IMR-90 (cell line): ENCODE measurements around the gene COL1A1. TPM values are rescaled to one million over a fixed set of nuclear protein-coding genes. Genes with fewer than 3 reads are reported as not detected.

Experiments used
- ATAC-seq: fragments of 200-7000 bp; cut with Tn5 transposase; 2 replicates; pipeline ENCODE4 v1.9.1; 2020; ENCODE audit warnings: low read depth, mild to moderate bottlenecking, moderate library complexity
- BruUV-seq: library from RNA; stranded (reverse); fragments of 400-500 nt; replicated peaks from 2 replicates; lab custom pipeline; 2021; lab: Mats Ljungman, UMichigan
- CTCF ChIA-PET: fragments of 300-600 bp; formaldehyde crosslinking; extraction: SDS; loops from one replicate; lab custom pipeline; 2021; ENCODE audit warnings: antibody characterized with exemption; lab: Yijun Ruan, JAX
- POLR2A ChIA-PET: fragments of 300-600 bp; sonication (Branson Sonifier 250); formaldehyde crosslinking; loops from one replicate; lab custom pipeline; 2022; ENCODE audit warnings: antibody characterized with exemption; ENCODE audit not compliant: unreplicated experiment; lab: Charles Lee
- DNase-seq: peaks from one replicate; pipeline ENCODE4 v3.0.0; 2013
- H2AFZ ChIP-seq: replicated peaks from 2 replicates; pipeline ENCODE3; 2013; ENCODE audit warnings: low read length, mild to moderate bottlenecking; ENCODE audit not compliant: poor library complexity
- H2AK5ac ChIP-seq: 2 replicates; pipeline ENCODE4 v1.6.1; 2013; ENCODE audit warnings: low read depth, low read length, inconsistent platforms
- H2AK9ac ChIP-seq: replicated peaks from 2 replicates; pipeline ENCODE3; 2013; ENCODE audit warnings: mild to moderate bottlenecking, low read depth, low read length, moderate library complexity; ENCODE audit not compliant: poor library complexity
- H2BK120ac ChIP-seq: 2 replicates; pipeline ENCODE4 v1.6.1; 2013; ENCODE audit warnings: low read depth, low read length, inconsistent platforms
- H2BK15ac ChIP-seq: 3 replicates; pipeline ENCODE4 v1.6.1; 2013; ENCODE audit warnings: low read depth, low read length, inconsistent platforms
- H2BK20ac ChIP-seq: 2 replicates; pipeline ENCODE4 v1.6.1; 2013; ENCODE audit warnings: low read depth, mild to moderate bottlenecking, inconsistent platforms, low read length, moderate library complexity
- H2BK5ac ChIP-seq: 2 replicates; pipeline ENCODE4 v1.6.1; 2013; ENCODE audit warnings: mild to moderate bottlenecking, low read depth, low read length, inconsistent platforms; ENCODE audit not compliant: poor library complexity, severe bottlenecking
- H3K14ac ChIP-seq: replicated peaks from 2 replicates; pipeline ENCODE4 v1.6.1; 2013; ENCODE audit warnings: low read depth, low read length, inconsistent platforms
- H3K18ac ChIP-seq: 2 replicates; pipeline ENCODE4 v1.6.1; 2013; ENCODE audit warnings: low read depth, low read length, control low read depth
- H3K23ac ChIP-seq: 2 replicates; pipeline ENCODE4 v1.6.1; 2013; ENCODE audit warnings: low read depth, low read length, inconsistent platforms
- H3K27ac ChIP-seq: 2 replicates; pipeline ENCODE4 v1.5.1; 2013; ENCODE audit warnings: mild to moderate bottlenecking, control low read depth, low read length; ENCODE audit not compliant: insufficient read depth
- H3K27me3 ChIP-seq: 2 replicates; pipeline ENCODE4 v1.6.1; 2013; ENCODE audit warnings: low read length; ENCODE audit not compliant: control insufficient read depth, insufficient read depth
- H3K36me3 ChIP-seq: 2 replicates; pipeline ENCODE4 v1.6.1; 2013; ENCODE audit warnings: low read length, mixed read lengths; ENCODE audit not compliant: control insufficient read depth, insufficient read depth
- H3K4ac ChIP-seq: 2 replicates; pipeline ENCODE4 v1.6.1; 2013; ENCODE audit warnings: low read depth, low read length, inconsistent platforms
- H3K4me1 ChIP-seq: 2 replicates; pipeline ENCODE4 v1.6.1; 2013; ENCODE audit warnings: low read length, mixed read lengths; ENCODE audit not compliant: control insufficient read depth, insufficient read depth
- H3K4me2 ChIP-seq: 2 replicates; pipeline ENCODE4 v1.6.1; 2013; ENCODE audit warnings: low read depth, mild to moderate bottlenecking, control low read depth, low read length, moderate library complexity
- H3K4me3 ChIP-seq: 2 replicates; pipeline ENCODE4 v1.5.1; 2013; ENCODE audit warnings: low read depth, mild to moderate bottlenecking, control low read depth, low read length, moderate library complexity; ENCODE audit not compliant: insufficient read depth
- H3K56ac ChIP-seq: 2 replicates; pipeline ENCODE4 v1.6.1; 2013; ENCODE audit warnings: low read length, inconsistent platforms; ENCODE audit not compliant: insufficient read depth; ENCODE audit errors: extremely low read depth
- H3K79me1 ChIP-seq, 2 experiments: 2 replicates each; pipeline ENCODE4 v1.6.1; 2013; ENCODE audit warnings: low read length in 2 of 2, inconsistent platforms in 1 of 2, low read depth in 1 of 2
- H3K9ac ChIP-seq: 2 replicates; pipeline ENCODE4 v1.6.1; 2013; ENCODE audit warnings: low read depth, low read length, control low read depth
- H3K9me1 ChIP-seq: 2 replicates; pipeline ENCODE4 v1.6.1; 2013; ENCODE audit warnings: low read length, inconsistent platforms; ENCODE audit not compliant: insufficient read depth
- H3K9me3 ChIP-seq: 2 replicates; pipeline ENCODE4 v1.6.1; 2013; ENCODE audit warnings: low read length; ENCODE audit not compliant: control insufficient read depth, insufficient read depth
- H4K20me1 ChIP-seq: 2 replicates; pipeline ENCODE4 v1.6.1; 2013; ENCODE audit warnings: low read length, inconsistent platforms; ENCODE audit not compliant: insufficient read depth
- H4K5ac ChIP-seq: 2 replicates; pipeline ENCODE4 v1.6.1; 2013; ENCODE audit warnings: mild to moderate bottlenecking, low read depth, low read length, control low read depth
- H4K8ac ChIP-seq, 2 experiments: 2 replicates each; pipeline ENCODE4 v1.6.1; 2013; ENCODE audit warnings: low read depth in 2 of 2, low read length in 2 of 2, control low read depth in 1 of 2, inconsistent platforms in 1 of 2
- H4K91ac ChIP-seq: 2 replicates; pipeline ENCODE4 v1.6.1; 2013; ENCODE audit warnings: low read depth, low read length, inconsistent platforms; ENCODE audit not compliant: insufficient read depth
- BHLHE40 ChIP-seq: fragments of 150-350 bp; IDR thresholded peaks from 2 replicates; pipeline ENCODE4 v1.6.1; 2016; ENCODE audit warnings: mild to moderate bottlenecking, low read depth, low read length
- CHD1 ChIP-seq: IDR thresholded peaks from 2 replicates; pipeline ENCODE4 v1.6.1; 2012; ENCODE audit warnings: low read depth, low read length, improper control_type of control experiment
- FOS ChIP-seq: fragments of 150-350 bp; IDR thresholded peaks from 2 replicates; pipeline ENCODE4 v1.6.1; 2016; ENCODE audit warnings: low read depth, low read length
- MAFK ChIP-seq: IDR thresholded peaks from 2 replicates; pipeline ENCODE4 v1.6.1; 2012; ENCODE audit warnings: low read depth, low read length, improper control_type of control experiment
- MAZ ChIP-seq: IDR thresholded peaks from 2 replicates; pipeline ENCODE4 v1.6.1; 2012; ENCODE audit warnings: low read depth, mild to moderate bottlenecking, low read length, improper control_type of control experiment, moderate library complexity, borderline replicate concordance
- NFE2L2 ChIP-seq: fragments of 150-350 bp; IDR thresholded peaks from 2 replicates; pipeline ENCODE4 v1.6.1; 2016; ENCODE audit warnings: low read depth, mild to moderate bottlenecking, low read length
- POLR2A ChIP-seq: IDR thresholded peaks from 2 replicates; pipeline ENCODE4 v1.6.1; 2012; ENCODE audit warnings: mild to moderate bottlenecking, low read depth, low read length
- RAD21 ChIP-seq: IDR thresholded peaks from 2 replicates; pipeline ENCODE4 v1.6.1; 2012; ENCODE audit warnings: low read length, improper control_type of control experiment
- RFX5 ChIP-seq: IDR thresholded peaks from 2 replicates; pipeline ENCODE4 v1.8.0; 2012; ENCODE audit warnings: low read depth, mild to moderate bottlenecking, low read length, moderate library complexity
- SMC3 ChIP-seq: fragments of 150-350 bp; IDR thresholded peaks from 2 replicates; pipeline ENCODE4 v1.6.1; 2016; ENCODE audit warnings: low read depth, mild to moderate bottlenecking, antibody characterized with exemption, low read length, moderate library complexity
- WGBS, 2 experiments: methylation state at CpG; one replicate each; pipeline versions ENCODE4 v1.1.5 to v1.1.7; 2013; ENCODE audit warnings: missing lambda C conversion rate in 2 of 2; ENCODE audit not compliant: insufficient read length in 1 of 2; ENCODE audit errors: extremely low coverage in 2 of 2; 5-methylcytosine and 5-hydroxymethylcytosine counted together
- dilution Hi-C: fragments of 300-500 bp; cut with HindIII; formaldehyde crosslinking; loops from one replicate; pipeline ENCODE4 v1.14.3; 2018; ENCODE audit warnings: low sequenced_read_pairs; ENCODE audit not compliant: unreplicated experiment
- in situ Hi-C: fragments of 300-500 bp; cut with MboI; formaldehyde crosslinking; loops from 3 replicates; pipeline ENCODE4 v1.14.3; 2019; ENCODE audit warnings: low sequenced_read_pairs, inconsistent platforms, mixed read lengths
- intact Hi-C: fragments of 100-400 bp; cut with micrococcal nuclease; formaldehyde crosslinking; loops from 2 replicates; pipeline ENCODE4 v1.10.0; 2022
- polyA plus RNA-seq, 3 experiments: library from polyadenylated mRNA; depleted of rRNA; stranded (reverse); fragments of >200 nt; gene quantifications; 2 replicates each; pipeline ENCODE4 v1.2.3, GENCODE V29; 2012; ENCODE audit warnings: low replicate concordance in 1 of 3
- total RNA-seq: library from RNA; depleted of rRNA; stranded (reverse); fragments of >200 nt; gene quantifications from 2 replicates; pipeline ENCODE4 v1.2.3, GENCODE V29; 2012
- TF ChIP-seq, protein P1 (sequence below): fragments of 150-350 bp; IDR thresholded peaks from 2 replicates; pipeline ENCODE4 v1.6.1; 2017; ENCODE audit warnings: mild to moderate bottlenecking, antibody characterized with exemption, low read length, low read depth
- TF ChIP-seq, protein P2 (sequence below): conservative IDR thresholded peaks from 2 replicates; pipeline ENCODE4 v1.5.1; 2012; ENCODE audit warnings: mild to moderate bottlenecking, low read depth, low read length, improper control_type of control experiment
- TF ChIP-seq, protein P3 (sequence below): fragments of 150-350 bp; IDR thresholded peaks from 2 replicates; pipeline ENCODE4 v1.6.1; 2016; ENCODE audit warnings: low read depth, mild to moderate bottlenecking, low read length, moderate library complexity, borderline replicate concordance

Gene COL1A1
- total and polyA plus RNA-seq, 2 of the 4 experiments (the other 2 are of a cell fraction), result 2,180 to 4,350 TPM

- dilution Hi-C loops (no loop called here), in situ Hi-C loops (no loop called here), intact Hi-C loops (loop anchor here (1.0 kb wide), 3 partner anchors 21 to 66 kb away; partner anchors contain the start of gene PDK2)
- WGBS, 2 experiments, result 0% methylated on average over 20 of the region's 53 CpGs; no CpG with 5 or more reads in 1 of the 2 experiments
- peak overlapping the region; percentile 69 for H3K9ac ChIP-seq
- H2AFZ ChIP-seq, result peak overlapping the region; percentile 100
- peak overlapping the region; percentile 86 for H3K4ac ChIP-seq
- H4K8ac ChIP-seq, result peak overlapping the region; percentile 34 to 91
- POLR2A ChIA-PET, result interaction anchor here (0.5 to 1.4 kb wide), 3 partner anchors 43 to 132 kb away, joined by 3 to 4 read pairs (median 3); no protein-coding TSS in a partner anchor
- peak; percentile 96 for ATAC-seq
- H3K56ac ChIP-seq, result peak overlapping the region; percentile 39
- H4K5ac ChIP-seq, result peak overlapping the region; percentile 53
- H2BK20ac ChIP-seq, result peak overlapping the region; percentile 90; the same call in 1 of the 2 replicates
- H2AK5ac ChIP-seq, result peak overlapping the region; percentile 40
- DNase-seq, result peak; percentile 90
- peaks cover 5% of the 10 kb centered on the region; the same call in 1 of the 2 replicates for H3K4me1 ChIP-seq
- H3K27me3 ChIP-seq, result no peaks in the 10 kb centered on the region
- H2BK5ac ChIP-seq, result peak overlapping the region; percentile 52
- H3K36me3 ChIP-seq, result no peaks in the 10 kb centered on the region
- H4K20me1 ChIP-seq, result no peaks in the 10 kb centered on the region
- H3K79me1 ChIP-seq, result peaks cover 0 to 5% of the 10 kb centered on the region in 2 experiments; a peak in 1 of 4 replicates
- peak overlapping the region; percentile 46 for H3K27ac ChIP-seq
- H3K23ac ChIP-seq, result peak overlapping the region; percentile 92
- peak overlapping the region; percentile 89 for H3K4me2 ChIP-seq
- peak overlapping the region; percentile 90 for H2BK120ac ChIP-seq
- H3K14ac ChIP-seq, result peak overlapping the region; percentile 91
- peak overlapping the region; percentile 79; the same call in 1 of the 3 replicates for H2BK15ac ChIP-seq
- H4K91ac ChIP-seq, result peak overlapping the region; percentile 80
- H2AK9ac ChIP-seq, result peak overlapping the region; percentile 70
- H3K9me1 ChIP-seq, result no peaks in the 10 kb centered on the region
- H3K4me3 ChIP-seq, result peak overlapping the region; percentile 61
- H3K9me3 ChIP-seq, result no peaks in the 10 kb centered on the region
- H3K18ac ChIP-seq, result peak overlapping the region; percentile 47
- CTCF ChIA-PET, result interaction anchor here (0.9 to 2.2 kb wide), 15 partner anchors 8 to 133 kb away, joined by 3 to 12 read pairs (median 4); no protein-coding TSS in a partner anchor
- BruUV-seq, result no TSS peak
- TF ChIP-seq, protein P1, sequence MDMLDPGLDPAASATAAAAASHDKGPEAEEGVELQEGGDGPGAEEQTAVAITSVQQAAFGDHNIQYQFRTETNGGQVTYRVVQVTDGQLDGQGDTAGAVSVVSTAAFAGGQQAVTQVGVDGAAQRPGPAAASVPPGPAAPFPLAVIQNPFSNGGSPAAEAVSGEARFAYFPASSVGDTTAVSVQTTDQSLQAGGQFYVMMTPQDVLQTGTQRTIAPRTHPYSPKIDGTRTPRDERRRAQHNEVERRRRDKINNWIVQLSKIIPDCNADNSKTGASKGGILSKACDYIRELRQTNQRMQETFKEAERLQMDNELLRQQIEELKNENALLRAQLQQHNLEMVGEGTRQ, result 0 out of 2 replicates have a peak, but pooled peaks have one; percentile 4
- TF ChIP-seq SMC3 (peak; percentile 96), RFX5 (no peak), MAZ (peak; percentile 75; the same call in 1 of the 2 replicates), BHLHE40 (no peak), RAD21 (peak; percentile 72), MAFK (no peak), NFE2L2 (no peak), POLR2A (peak; percentile 58), FOS (no peak), CHD1 (no peak)
- TF ChIP-seq, protein P2, sequence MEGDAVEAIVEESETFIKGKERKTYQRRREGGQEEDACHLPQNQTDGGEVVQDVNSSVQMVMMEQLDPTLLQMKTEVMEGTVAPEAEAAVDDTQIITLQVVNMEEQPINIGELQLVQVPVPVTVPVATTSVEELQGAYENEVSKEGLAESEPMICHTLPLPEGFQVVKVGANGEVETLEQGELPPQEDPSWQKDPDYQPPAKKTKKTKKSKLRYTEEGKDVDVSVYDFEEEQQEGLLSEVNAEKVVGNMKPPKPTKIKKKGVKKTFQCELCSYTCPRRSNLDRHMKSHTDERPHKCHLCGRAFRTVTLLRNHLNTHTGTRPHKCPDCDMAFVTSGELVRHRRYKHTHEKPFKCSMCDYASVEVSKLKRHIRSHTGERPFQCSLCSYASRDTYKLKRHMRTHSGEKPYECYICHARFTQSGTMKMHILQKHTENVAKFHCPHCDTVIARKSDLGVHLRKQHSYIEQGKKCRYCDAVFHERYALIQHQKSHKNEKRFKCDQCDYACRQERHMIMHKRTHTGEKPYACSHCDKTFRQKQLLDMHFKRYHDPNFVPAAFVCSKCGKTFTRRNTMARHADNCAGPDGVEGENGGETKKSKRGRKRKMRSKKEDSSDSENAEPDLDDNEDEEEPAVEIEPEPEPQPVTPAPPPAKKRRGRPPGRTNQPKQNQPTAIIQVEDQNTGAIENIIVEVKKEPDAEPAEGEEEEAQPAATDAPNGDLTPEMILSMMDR, result peak; percentile 97
- TF ChIP-seq, protein P3, sequence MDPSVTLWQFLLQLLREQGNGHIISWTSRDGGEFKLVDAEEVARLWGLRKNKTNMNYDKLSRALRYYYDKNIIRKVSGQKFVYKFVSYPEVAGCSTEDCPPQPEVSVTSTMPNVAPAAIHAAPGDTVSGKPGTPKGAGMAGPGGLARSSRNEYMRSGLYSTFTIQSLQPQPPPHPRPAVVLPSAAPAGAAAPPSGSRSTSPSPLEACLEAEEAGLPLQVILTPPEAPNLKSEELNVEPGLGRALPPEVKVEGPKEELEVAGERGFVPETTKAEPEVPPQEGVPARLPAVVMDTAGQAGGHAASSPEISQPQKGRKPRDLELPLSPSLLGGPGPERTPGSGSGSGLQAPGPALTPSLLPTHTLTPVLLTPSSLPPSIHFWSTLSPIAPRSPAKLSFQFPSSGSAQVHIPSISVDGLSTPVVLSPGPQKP, result no peak
Measured at GRCh38 chr17:50161023-50161910, 40.2 kb downstream of the COL1A1 start.
